Astrocyte of the cerebellum (primary cell): ENCODE results near the gene FGF6.

ENCODE experiments used
- DNase-seq: peaks from one replicate; pipeline ENCODE4 v3.0.0-alpha.2; 2011; ENCODE audit warnings: low read depth
- H3K4me3 ChIP-seq: 2 replicates; pipeline ENCODE4 v1.5.1; 2011; ENCODE audit warnings: mild to moderate bottlenecking, low read depth, low read length, moderate library complexity
- in situ Hi-C: cut with HindIII; loops from 2 replicates; pipeline ENCODE4 v1.10.0; 2017; ENCODE audit warnings: low sequenced_read_pairs
- TF ChIP-seq, protein P1 (sequence below): IDR thresholded peaks from 2 replicates; pipeline ENCODE4 v1.5.1; 2012; ENCODE audit warnings: low read length, low read depth, moderate library complexity, mild to moderate bottlenecking; ENCODE audit errors: missing control alignments

The FGF6 gene, protein sequence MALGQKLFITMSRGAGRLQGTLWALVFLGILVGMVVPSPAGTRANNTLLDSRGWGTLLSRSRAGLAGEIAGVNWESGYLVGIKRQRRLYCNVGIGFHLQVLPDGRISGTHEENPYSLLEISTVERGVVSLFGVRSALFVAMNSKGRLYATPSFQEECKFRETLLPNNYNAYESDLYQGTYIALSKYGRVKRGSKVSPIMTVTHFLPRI

DNA sequence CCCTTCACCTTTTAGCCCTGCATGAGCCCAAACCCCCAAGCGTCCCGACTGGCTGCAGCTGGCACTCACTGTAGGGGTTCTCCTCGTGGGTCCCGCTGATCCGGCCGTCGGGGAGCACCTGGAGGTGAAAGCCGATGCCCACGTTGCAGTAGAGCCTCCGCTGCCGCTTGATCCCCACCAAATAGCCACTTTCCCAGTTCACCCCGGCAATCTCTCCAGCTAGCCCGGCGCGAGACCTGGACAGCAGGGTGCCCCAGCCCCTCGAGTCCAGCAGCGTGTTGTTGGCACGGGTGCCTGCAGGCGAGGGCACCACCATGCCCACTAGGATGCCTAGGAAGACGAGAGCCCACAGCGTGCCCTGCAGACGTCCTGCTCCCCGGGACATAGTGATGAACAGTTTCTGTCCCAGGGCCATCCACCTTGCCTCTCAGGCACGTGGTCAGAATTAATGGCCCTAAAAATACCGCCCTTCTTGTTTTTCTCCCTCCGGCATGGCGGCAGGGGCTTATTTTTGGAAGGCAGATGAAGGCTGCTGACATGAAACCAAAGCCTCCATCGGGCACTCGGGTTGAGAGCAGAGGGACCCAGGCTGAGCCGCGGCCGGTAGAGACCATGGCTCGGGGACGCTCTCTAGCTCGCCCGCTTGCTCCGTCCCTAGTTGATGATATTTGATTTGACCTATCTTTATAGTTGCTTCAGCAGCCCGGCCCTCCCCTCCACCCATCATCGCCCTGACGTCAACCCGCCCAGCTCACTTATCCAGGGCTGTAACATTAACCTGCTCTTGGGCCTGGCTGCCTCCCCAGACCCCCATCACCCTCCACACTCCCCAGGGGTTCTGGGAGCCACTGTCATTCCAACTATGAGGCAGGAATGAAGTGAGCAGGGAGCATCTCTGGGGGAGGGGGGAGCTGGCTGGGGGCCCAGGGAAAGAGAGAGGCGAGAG lies at the start of gene FGF6:
Gene FGF6, minus strand, starts transcription at position 660 of the 946 bp plus-strand sequence. Its CDS starts 245 bp downstream, at position 415.
- H3K4me3 ChIP-seq, result no peak within 1 kb of the TSS
- in situ Hi-C loops, result no loop called here
- DNase-seq, result no peak
- TF ChIP-seq, protein P1, sequence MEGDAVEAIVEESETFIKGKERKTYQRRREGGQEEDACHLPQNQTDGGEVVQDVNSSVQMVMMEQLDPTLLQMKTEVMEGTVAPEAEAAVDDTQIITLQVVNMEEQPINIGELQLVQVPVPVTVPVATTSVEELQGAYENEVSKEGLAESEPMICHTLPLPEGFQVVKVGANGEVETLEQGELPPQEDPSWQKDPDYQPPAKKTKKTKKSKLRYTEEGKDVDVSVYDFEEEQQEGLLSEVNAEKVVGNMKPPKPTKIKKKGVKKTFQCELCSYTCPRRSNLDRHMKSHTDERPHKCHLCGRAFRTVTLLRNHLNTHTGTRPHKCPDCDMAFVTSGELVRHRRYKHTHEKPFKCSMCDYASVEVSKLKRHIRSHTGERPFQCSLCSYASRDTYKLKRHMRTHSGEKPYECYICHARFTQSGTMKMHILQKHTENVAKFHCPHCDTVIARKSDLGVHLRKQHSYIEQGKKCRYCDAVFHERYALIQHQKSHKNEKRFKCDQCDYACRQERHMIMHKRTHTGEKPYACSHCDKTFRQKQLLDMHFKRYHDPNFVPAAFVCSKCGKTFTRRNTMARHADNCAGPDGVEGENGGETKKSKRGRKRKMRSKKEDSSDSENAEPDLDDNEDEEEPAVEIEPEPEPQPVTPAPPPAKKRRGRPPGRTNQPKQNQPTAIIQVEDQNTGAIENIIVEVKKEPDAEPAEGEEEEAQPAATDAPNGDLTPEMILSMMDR, result no peak

DNA sequence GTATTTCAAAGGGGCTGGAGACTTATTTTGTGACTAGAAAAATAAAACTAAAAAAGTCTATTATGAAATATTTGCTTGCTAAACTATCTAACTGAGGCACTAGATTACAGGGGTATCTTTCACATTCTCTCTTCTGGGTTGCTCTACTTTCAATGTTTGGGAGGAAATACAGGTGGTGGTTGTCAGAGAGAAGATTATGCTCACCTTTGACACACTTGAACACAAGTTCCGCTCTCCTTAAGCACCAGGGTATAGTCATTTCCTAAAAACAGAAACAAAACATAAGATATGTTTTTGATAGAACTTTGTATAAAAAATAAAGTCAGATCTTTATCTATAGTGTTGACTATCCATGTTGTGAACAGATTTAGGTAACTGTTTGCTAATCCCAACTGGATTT lies 45.4 kb upstream of the FGF6 start:
- in situ Hi-C loops, result loop anchor here (5.0 kb wide), 1 partner anchor 79 kb away; no protein-coding TSS in a partner anchor
- TF ChIP-seq, protein P1, result no peak
- no peak overlapping the region for H3K4me3 ChIP-seq
- DNase-seq, result no peak

DNA sequence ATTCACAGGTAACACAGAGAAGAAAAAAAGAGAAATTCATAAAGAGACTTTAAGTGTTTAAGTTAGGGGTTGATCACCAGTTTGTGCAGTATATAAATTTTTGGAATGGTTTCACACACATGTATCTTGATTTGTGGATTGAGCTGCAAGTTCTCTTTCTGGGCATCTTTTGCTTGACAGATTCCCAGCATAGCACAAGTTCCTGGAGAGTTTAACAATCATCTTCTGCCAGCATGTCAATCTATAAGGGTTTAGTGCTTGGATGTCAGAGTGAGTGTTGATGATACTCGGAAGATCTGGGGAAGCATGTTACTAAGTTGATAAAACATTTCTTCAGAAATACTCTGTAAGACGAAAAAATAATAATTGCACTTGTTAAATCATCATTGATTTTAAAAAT lies 43.9 kb upstream of the FGF6 start:
- TF ChIP-seq, protein P1, result no peak
- no peak for DNase-seq
- no peak overlapping the region for H3K4me3 ChIP-seq
- in situ Hi-C loops, result no loop called here

DNA sequence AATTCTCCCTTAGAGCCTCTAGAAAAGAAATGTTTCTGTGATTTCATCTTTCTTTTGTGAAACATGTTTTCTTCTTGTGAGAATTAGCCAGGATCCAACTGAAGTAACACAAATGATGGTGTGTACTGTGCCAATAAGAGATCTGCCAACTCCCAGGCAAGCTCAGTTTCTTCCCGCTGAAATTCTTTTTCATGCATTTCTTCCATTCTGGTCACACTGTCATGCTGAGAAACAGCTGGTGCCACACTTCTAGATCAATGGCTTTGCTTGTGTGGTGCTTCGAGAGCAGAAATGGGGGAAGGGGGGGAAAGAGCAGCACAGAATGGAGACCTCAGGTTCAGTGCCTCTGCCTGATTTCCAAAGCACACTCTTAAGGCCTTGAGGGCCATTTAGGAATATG lies 41.4 kb upstream of the FGF6 start:
- no peak overlapping the region for H3K4me3 ChIP-seq
- TF ChIP-seq, protein P1, result no peak
- in situ Hi-C loops, result no loop called here
- DNase-seq, result no peak

DNA sequence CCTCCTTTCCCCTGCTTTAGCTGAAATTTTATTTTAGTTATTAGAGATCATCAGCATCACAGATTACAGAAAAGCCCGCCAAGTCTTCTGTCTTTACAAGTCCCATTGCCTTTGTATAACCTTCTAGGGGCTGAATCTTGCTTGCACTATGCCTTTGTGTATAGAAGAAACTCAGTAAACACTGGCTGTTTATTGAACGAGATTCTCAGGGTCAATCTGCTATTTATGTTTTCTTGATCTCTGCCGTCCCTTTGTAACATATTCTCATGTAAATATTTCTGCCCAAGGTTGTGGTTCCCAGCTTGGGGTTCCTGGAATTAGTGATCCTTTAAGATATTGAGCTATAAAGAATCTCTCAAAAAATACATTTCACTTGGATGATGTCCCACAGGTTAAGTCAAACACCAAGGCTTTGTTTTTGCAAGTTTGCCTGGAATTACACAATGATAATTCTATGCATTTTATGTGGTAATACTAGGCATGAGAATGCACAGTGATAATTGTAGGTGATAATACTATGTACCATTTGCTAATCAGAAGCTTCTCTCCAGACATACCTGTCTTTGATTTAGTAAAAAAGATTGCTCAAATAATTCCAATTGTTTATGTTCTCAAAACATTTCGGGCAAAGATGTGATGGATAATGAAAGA lies 40.6 kb upstream of the FGF6 start:
- in situ Hi-C loops, result no loop called here
- TF ChIP-seq, protein P1, result no peak
- H3K4me3 ChIP-seq, result no peak overlapping the region
- DNase-seq, result no peak
